ENCODE measurements around the gene PCNP. TPM values are rescaled to one million over a fixed set of nuclear protein-coding genes. Genes with fewer than 3 reads are reported as not detected.
A peak's percentile ranks its signal among the peaks of the same experiment; 100 is the strongest.
"Not testable (repeated sequence)": the region's sequence is repeated elsewhere in the genome, so short reads cannot be mapped to it uniquely, and the experiment has no call there.

Gene PCNP
- total RNA-seq, 6 experiments from 2014 or later = 161 to 205 (median 180) TPM

DNA sequence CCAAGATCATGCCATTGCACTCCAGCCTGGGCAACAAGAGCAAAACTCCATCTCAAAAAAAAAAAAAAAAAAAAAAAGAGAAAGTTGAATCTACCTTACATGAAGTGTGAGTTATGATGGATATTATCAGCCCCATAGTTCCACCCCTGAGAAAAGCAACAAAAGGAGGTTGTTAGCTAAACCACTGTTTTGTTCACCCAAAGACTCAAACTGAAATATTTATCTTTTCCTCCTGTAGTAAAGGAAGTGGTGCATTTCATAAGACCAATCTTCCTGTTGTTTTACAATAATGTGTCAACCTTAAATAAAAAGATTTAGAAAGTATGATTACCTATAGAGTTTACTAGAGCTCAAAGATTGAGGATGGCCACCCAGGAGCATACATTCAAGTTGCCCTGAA lies 31.0 kb upstream of the PCNP start:
- Mint-ChIP-seq H3K4me3 (no peak overlapping the region), H3K27ac (no peak overlapping the region), H3K9me3 (peaks cover 6% of the 10 kb centered on the region; the same call in 1 of the 2 replicates), H3K4me1 (ENCODE audit: low read depth) (no peaks in the 10 kb centered on the region), H3K27me3 (ENCODE audit: insufficient read depth) (peaks cover 29% of the 10 kb centered on the region), H3K36me3 (ENCODE audit: low read depth) (no peaks in the 10 kb centered on the region; the same call in 1 of the 2 replicates)
- DNase-seq = no peak
- TF ChIP-seq, protein P1, sequence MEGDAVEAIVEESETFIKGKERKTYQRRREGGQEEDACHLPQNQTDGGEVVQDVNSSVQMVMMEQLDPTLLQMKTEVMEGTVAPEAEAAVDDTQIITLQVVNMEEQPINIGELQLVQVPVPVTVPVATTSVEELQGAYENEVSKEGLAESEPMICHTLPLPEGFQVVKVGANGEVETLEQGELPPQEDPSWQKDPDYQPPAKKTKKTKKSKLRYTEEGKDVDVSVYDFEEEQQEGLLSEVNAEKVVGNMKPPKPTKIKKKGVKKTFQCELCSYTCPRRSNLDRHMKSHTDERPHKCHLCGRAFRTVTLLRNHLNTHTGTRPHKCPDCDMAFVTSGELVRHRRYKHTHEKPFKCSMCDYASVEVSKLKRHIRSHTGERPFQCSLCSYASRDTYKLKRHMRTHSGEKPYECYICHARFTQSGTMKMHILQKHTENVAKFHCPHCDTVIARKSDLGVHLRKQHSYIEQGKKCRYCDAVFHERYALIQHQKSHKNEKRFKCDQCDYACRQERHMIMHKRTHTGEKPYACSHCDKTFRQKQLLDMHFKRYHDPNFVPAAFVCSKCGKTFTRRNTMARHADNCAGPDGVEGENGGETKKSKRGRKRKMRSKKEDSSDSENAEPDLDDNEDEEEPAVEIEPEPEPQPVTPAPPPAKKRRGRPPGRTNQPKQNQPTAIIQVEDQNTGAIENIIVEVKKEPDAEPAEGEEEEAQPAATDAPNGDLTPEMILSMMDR (IDR thresholded peaks at IDR 0.05) = no peak

GRCh38 chr3:101544161-101544850 lies 29.7 kb upstream of the PCNP start:
- H3K27me3 Mint-ChIP-seq (ENCODE audit: insufficient read depth) = peaks cover 19% of the 10 kb centered on the region
- TF ChIP-seq, protein P1 (IDR thresholded peaks at IDR 0.05) = peak; percentile 20; the same call in 1 of the 2 replicates
- H3K4me1 Mint-ChIP-seq (ENCODE audit: low read depth) = no peaks in the 10 kb centered on the region
- H3K36me3 Mint-ChIP-seq (ENCODE audit: low read depth) = no peaks in the 10 kb centered on the region; the same call in 1 of the 2 replicates
- DNase-seq = no peak
- H3K9me3 Mint-ChIP-seq = peaks cover 6% of the 10 kb centered on the region; the same call in 1 of the 2 replicates
- no peak overlapping the region for H3K4me3 Mint-ChIP-seq
- H3K27ac Mint-ChIP-seq = no peak overlapping the region

DNA sequence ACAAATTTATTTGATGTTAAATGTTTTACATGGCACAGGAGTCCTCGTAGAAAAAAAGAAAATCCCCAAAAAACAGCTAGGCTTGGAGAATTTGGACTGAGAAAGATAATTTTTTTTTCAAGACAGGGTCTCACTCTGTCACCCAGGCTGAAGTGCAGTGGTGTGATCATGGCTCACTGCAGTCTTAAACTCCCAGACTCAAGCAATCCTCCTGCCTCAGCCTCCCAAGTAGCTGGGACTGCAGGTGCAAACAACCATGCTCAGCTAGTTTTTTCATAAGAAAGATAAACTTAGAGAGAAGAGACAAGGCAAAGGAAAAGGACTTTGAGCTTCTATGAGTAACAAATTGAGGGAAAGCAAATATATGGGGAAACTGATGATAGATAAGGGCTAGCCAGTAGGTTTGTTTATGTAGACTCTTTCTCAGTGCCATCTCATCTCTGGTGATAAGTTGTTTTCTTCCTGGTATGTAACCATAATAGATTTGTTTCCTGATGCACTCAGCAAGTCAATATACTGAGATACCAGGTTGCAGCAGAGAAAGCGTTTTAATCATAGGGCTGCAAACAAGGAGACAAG lies 25.4 kb upstream of the PCNP start:
- DNase-seq = no peak
- no peak overlapping the region for H3K27ac Mint-ChIP-seq
- H3K36me3 Mint-ChIP-seq (ENCODE audit: low read depth) = no peaks in the 10 kb centered on the region
- peaks cover 4% of the 10 kb centered on the region; the same call in 1 of the 2 replicates for H3K9me3 Mint-ChIP-seq
- TF ChIP-seq, protein P1 (IDR thresholded peaks at IDR 0.05) = no peak
- H3K4me3 Mint-ChIP-seq = no peak overlapping the region
- H3K4me1 Mint-ChIP-seq (ENCODE audit: low read depth) = no peaks in the 10 kb centered on the region
- peaks cover 9% of the 10 kb centered on the region for H3K27me3 Mint-ChIP-seq (ENCODE audit: insufficient read depth)

DNA sequence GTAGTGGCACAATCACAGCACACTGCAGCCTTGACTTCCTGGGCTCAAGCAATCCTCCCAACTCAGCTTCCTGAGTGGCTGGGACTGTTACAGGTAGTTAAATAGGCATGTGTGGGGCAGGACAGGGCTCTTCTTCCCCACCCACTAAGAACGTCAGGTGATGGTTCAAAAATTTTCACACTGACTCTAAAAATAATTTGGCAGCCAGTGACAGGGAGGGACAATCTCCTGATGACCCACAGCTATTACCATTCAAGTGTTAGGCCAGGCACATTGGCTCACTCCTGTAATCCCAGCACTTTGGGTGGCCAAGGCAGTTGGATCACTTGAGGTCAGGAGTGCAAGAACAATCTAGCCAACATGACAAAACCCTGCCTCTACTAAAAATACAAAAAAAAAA lies 24.5 kb upstream of the PCNP start:
- no peak overlapping the region for H3K27ac Mint-ChIP-seq
- TF ChIP-seq, protein P1 (IDR thresholded peaks at IDR 0.05) = no peak
- H3K36me3 Mint-ChIP-seq (ENCODE audit: low read depth) = no peaks in the 10 kb centered on the region
- no peak overlapping the region for H3K4me3 Mint-ChIP-seq
- DNase-seq = no peak
- H3K27me3 Mint-ChIP-seq (ENCODE audit: insufficient read depth) = peaks cover 12% of the 10 kb centered on the region
- H3K4me1 Mint-ChIP-seq (ENCODE audit: low read depth) = no peaks in the 10 kb centered on the region
- H3K9me3 Mint-ChIP-seq = peaks cover 4% of the 10 kb centered on the region; the same call in 1 of the 2 replicates

GRCh38 chr3:101551359-101552081 lies 22.5 kb upstream of the PCNP start:
- not testable (repeated sequence) for H3K4me1 Mint-ChIP-seq (ENCODE audit: low read depth); H3K36me3 Mint-ChIP-seq (ENCODE audit: low read depth); H3K27ac Mint-ChIP-seq; H3K4me3 Mint-ChIP-seq; DNase-seq; H3K9me3 Mint-ChIP-seq
- H3K27me3 Mint-ChIP-seq (ENCODE audit: insufficient read depth) = peaks cover 22% of the 10 kb centered on the region

DNA sequence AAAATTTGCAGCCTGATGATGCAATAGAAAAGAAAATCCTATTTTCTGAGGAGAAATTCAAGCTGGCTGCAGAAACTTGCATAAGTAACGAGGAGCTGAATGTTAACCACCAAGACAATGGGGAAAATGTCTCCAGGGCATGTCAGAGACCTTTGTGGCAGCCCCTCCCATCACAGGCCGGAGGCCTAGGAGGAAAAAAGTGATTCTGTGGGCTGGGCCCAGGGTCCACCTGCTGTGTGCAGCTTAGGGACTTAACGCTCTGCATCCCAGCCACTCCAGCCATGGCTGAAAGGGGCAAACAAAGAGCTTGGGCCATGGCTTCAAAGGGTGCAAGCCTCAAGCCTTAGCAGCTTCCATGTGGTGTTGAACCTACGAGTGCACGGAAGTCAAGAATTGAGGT lies 20.6 kb upstream of the PCNP start:
- H3K4me3 Mint-ChIP-seq = not testable (repeated sequence)
- H3K27me3 Mint-ChIP-seq (ENCODE audit: insufficient read depth) = peaks cover 18% of the 10 kb centered on the region

More for the DNA sequence above, 20.6 kb upstream of the PCNP start:
- not testable (repeated sequence) for H3K27ac Mint-ChIP-seq; DNase-seq; H3K36me3 Mint-ChIP-seq (ENCODE audit: low read depth); H3K4me1 Mint-ChIP-seq (ENCODE audit: low read depth); H3K9me3 Mint-ChIP-seq
